ENCODE results near the gene CCR7.
A peak's percentile ranks its signal among the peaks of the same experiment; 100 is the strongest.

The CCR7 gene

DNA sequence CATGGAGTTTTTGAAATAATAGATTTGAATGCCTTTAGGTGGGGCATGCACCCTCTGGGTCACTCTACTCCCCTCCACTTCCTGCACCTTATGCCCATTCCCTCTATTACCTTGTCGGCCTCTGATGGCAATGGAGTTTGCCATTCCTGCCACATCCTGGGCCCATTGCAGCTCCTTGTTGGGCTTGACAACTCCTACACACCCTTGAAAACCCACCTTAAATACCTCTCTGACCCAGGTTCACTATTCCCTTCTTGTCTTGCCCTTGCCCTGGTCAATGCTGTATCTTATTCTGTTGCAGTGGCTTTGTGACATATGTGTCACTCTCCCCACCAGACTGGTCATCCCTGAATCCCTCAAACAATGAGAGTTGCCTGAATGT lies 2.4 kb downstream of the CCR7 start:
- DNase-seq (ENCODE audit: low read depth in 2 of 2) = no peak

DNA sequence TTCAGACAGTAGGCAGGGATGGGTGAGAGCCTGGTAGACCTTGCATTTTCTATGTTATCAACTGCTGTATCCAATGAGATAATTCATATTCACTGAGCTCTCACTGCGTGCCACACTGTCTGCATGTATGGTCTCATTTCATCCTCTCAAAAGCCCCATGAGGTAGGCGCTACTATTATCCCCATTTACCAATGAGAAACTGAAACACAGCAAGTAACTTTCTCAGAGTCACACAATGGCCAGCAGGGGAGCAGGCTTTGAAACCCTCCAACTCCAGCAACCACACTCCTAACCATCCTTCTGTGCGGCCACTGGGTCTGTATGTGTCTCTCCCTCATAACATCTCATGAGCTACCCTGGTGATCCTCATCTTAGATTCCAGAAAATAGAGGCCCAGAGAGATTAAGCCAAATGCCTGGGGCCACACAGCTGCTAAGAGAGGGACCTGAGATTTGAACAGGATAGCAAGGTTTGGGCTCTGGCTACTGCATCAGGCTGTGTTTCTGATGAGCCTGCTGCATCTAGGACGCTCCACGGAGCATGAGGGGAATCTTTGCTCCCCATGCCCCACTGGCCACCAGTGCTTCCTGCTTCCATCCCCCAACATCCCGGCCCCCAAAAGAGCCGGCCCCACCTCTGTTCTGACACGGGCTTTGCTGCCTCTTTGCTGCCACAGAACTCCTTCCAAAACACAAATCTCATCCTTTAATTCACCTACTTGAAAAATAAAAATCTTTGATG lies 3.2 kb downstream of the CCR7 start:
- no peak for DNase-seq (ENCODE audit: low read depth in 2 of 2)

DNA sequence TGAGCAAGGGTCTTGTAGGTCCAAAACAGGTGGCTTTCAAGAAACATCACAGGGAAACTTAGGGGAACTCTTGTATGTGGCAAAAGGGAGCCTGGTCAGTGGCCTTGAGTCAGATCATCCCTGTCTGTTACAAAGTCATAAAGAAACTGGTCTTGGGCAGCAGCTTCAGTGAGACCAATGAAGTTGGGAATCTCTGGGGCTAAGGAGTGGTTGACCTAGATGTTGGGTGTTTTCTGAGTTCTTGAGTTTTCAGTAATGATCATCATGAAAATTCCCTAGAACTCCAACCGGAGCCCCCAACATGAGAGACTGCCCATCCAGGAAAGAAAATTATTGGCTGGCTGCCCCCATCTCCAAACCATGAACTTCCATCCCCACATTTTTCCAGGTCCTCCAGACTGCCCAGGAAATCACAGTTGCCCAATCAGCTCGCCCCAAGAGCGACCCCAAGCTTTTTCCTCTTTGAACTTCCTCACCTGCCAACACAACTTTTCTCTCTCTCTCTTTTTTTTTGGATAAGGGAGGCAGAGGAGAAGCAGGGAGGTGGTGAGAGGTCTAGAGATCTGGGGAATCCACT lies 3.9 kb downstream of the CCR7 start:
- DNase-seq (ENCODE audit: low read depth in 2 of 2) = no peak

- no peak for DNase-seq (ENCODE audit: low read depth in 2 of 2)
Observed at GRCh38 chr17:40560592-40561293, 4.5 kb downstream of the CCR7 start.

DNA sequence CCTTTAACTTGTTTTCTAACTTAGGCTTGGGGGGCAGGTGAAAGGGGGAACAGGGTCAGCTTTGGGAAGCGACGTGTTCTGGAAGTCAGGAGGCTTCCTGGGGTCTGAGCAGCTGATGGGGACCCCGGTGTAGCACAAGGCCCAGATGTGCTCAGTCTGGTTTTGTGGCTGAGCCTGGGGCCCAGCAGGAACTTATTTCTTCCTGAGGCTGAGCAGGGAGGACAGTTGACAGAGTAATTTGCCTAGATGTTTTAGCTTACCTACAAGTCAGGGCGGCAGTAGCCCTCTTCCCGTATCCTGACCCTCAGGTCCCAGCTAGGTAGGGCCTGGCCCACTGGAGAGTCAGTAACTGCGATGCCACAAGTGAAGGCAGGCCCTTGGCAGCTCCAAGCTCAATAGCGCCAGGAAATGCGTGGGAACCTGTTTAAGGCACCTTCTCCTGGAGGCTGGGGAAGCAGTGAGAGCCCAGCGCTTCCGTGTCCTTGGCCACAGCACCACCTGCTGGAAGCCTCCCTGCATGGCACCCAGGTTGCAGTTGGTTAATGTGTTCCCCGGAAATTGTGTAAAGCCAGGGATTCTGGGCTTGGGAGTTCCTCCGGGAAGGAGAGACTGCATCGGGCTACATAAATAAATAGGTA lies 5.2 kb downstream of the CCR7 start:
- peak; percentile 63 for DNase-seq (ENCODE audit: low read depth in 2 of 2)

- no peak for DNase-seq (ENCODE audit: low read depth in 2 of 2)
Observed at GRCh38 chr17:40559564-40559916, 5.7 kb downstream of the CCR7 start.

DNA sequence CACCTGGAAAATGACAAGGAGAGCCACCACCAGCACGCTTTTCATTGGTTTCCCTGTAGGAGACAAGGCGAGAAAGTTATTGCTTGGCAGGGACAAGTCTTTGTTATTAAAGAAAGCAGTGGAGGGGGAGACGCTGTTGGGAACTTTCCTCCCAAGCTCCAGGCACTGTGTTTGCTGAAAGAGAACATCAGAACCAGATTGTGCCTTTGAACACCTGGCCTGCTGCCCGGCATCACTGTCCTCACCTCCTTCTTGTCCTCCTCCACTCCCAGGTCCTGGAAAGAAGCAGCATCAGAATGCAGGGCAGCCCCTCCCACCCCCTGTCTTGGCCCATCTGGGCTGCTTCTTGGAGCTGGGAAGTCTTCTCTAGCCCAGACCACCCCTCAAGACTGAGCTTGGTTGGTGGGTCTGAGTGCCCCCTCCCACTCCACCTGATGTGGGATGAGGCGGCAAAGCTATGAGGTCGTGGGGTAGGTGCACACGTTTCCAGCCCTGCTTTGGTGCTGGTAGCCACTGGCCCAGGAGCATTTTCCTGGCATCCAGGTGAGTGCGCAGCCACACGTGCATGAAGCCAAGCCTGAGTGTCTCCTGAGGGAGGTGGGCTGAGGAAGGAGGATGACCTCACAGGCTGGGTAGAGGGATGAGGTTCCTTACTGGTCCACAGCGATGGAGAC lies 6.2 kb downstream of the CCR7 start:
- DNase-seq (ENCODE audit: low read depth in 2 of 2) = no peak

GRCh38 chr17:40558300-40558889 lies 6.9 kb downstream of the CCR7 start:
- no peak for DNase-seq (ENCODE audit: low read depth in 2 of 2)

DNA sequence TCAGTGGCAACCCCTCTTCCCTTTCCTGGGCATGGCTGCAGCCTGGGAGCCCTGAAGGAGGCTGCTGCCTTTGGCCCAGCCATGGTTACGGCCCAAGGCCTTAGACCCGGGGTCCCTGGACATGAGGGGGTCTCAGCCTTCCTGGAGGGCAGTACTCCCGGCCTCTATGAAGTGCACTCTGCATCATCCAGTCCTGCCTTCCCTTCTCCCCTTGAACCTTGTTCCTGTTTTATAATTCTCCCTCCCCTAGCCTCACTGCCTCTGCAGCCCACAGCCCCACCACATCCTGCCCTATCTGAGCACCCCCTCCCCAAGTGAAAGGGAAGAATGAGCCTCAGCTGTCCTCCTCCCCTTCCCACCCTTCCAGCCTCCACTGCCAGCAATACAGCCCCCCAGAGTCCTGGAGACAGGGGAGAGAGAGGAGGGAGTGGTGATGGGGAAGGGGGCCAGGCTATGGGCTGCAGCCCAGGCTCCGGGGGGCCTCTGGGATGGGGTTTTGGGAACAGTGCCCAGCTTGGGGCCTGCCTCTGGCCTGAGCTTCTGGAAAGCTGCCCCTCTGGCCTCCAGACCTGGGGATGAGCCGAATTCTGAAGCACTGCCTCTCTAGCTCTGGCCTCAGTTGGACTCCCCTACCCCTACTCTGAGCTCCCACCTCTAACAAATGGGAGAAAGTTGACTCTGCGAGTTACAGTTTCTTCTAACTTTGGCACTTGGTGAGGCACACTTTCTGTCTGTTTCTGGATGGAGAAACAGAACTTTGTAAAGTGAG lies 7.6 kb downstream of the CCR7 start:
- no peak for DNase-seq (ENCODE audit: low read depth in 2 of 2)

DNA sequence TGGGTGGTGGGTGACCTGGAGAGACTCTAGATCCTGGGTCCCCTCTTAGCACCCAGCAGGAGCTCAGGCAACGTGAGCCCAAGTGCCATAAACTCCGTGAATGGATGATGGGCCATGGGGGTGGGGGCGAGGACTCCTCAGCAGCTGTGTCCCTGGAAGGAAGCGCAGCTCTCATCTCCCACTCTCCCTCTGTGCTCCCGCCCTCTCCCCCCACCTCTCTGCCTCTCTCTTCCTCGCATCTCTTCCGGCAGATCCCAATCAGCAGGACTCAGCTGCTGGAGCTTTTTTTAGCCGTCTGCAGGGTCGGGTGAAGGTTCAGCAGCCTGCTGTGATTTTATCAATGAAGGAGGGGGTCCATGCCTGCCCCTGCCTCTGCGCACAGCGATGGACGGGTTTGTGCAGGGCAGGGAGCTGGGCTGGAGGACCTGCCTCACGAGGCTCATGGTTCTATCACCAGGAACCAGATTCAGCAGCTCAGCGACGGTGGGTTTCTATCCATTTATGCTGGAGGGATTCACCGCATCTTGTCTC lies 8.3 kb downstream of the CCR7 start:
- DNase-seq (ENCODE audit: low read depth in 2 of 2) = no peak

DNA sequence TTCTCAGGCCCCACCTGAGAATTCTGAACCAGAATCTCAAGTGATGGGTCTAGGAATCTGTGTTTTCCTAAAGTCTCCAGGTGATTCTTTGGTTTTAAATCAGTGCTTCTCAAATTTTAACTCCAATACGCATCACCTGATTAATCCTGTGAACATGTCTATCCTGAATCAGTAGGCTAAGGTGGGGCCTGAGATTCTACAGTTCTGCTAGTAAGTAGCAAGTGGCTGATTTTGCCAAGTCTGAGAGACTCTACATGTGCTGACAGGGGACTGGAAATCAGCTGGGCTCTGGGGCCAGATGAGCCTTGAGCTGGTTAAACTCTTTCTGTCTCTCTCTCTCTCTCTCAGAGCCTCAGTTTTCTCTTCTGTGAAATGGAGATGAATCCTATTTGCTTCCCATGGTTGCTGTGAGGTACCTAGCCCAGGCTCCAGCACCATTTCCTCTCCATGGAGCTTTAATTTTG lies 9.0 kb downstream of the CCR7 start:
- DNase-seq (ENCODE audit: low read depth in 2 of 2) = no peak

GRCh38 chr17:40555296-40556190 lies 9.7 kb downstream of the CCR7 start:
- no peak for DNase-seq (ENCODE audit: low read depth in 2 of 2)

DNA sequence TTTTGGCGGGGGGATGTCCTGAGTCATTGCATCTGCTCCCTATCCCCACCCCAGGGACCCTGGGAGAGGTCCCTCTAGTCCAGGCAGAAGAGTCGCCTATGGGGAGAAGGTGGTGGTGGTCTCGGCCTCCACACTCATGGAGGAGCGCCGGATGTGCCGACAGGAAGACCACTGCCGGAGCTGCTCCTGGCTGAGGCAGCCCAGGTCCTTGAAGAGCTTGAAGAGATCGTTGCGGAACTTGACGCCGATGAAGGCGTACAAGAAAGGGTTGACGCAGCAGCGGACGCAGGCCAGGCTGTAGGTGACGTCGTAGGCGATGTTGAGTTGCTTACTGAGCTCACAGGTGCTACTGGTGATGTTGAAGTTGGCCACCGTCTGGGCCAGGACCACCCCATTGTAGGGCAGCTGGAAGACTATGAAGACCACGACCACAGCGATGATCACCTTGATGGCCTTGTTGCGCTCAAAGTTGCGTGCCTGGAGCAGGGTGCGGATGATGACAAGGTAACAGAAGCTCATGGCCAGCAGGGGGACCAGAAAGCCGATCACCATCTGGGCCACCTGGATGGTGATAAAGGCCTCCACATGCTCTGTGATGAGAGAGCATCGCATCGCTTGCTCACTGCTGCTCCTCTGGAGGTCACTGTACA lies 10.5 kb downstream of the CCR7 start:
- no peak for DNase-seq (ENCODE audit: low read depth in 2 of 2)

- no peak for DNase-seq (ENCODE audit: low read depth in 2 of 2)
Observed at GRCh38 chr17:40553694-40554534, 11.4 kb downstream of the CCR7 start.

DNA sequence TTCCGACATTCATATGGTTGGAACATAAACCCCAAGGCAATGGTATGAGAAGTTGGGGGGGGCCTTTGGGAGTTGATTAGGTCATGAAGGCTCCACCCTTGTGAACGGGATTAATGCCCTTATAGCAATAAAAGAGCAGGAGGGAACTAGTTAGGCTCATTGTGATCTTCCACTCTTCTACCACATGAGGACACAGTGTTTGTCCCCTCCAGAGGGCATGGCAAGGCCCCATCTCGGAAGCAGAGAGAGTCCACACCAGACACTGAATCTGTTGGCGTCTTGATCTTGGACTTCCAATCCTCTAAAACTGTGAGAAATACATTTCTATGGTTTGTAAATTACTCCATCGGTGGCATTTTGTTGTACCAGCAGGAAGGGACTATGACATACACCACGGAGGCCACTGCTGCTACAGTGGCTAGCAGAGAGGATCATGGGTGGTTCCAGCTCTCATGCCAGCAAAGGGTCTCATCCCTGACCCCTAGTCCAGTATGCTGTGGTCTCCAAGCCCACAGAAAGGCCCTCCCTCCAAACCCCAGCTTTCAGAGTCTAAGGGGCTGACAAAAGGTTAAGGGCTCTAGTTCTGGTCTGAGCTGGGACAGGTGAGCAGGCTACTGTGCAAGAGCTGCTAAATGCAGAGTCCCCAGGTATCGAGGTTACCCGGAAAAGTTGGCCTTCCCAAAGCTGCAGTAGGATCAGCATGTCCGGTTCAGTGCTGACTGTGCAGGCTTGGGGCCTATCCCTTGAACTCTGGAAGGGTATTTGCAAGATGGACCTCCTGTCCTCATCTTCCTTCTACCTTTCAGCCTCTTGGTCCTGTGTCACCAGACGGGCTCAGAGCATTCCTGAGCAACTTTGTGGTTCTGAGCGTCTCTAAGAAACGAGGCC lies 12.2 kb downstream of the CCR7 start:
- no peak for DNase-seq (ENCODE audit: low read depth in 2 of 2)

DNA sequence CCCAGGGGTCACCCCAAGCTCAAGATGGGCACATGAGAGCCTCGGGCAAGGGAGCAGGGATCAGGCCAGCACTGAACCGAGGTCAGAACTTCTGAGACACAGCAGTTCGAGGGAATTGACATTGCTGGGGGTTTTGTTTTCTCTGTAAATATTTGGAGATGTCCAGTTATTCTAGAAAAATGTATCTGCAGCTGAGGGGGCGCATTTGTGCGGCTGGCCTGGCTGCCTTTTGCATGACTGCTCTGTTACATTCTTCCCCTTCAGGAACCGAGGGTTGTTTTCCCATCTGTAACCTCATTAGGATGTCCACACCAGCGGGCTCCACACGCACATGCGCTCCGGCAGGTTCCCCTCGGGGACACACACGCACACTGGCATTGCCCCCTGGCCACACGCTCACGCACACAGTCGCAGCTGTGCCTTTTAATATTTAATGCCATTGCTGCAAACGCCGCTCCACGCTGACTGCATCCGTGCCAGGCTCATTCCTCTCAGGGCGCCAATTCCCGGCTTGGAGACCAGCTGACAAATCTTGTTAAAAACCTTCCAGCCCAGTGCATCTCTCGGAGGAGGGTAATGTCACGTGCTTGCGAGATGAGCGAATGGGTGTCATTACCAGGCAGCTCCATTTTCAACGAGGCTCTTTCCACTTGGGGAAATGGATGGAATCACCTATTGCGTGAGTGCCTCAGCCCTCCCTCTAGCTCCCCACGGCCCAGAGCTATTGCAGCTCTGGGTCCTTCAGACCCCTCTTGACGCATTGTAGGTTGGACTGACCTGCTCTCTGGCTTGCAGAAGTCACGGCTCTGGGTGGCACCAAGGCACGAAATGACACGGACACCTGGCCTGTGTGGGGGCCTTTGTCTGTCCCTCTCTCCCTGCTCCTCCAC lies 13.1 kb downstream of the CCR7 start:
- DNase-seq (ENCODE audit: low read depth in 2 of 2) = peak; percentile 64 to 68

All from fibroblast of skin of left biceps (primary cell).